ENCODE data around the gene H2AZ1.

DNA sequence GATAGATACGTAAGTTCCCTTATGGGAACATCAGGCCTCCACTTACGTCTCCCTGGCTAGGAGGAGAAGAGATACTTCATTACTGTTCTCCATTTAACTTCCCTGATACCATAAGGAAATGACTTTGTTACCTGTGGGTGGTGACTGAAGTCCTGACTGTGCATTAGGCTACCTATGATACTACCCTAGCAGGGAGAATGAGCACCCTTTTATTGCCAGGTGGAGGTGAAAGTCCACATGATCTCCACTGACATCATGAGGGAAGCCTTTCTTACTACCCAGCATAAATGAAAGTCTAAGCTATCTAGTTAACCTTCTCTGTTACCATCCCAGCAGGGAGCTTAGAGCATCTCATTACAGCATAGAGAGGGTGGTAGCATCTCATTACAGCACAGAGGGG, 31.4 kb downstream of the H2AZ1 start:
- TF ChIP-seq, protein P1, sequence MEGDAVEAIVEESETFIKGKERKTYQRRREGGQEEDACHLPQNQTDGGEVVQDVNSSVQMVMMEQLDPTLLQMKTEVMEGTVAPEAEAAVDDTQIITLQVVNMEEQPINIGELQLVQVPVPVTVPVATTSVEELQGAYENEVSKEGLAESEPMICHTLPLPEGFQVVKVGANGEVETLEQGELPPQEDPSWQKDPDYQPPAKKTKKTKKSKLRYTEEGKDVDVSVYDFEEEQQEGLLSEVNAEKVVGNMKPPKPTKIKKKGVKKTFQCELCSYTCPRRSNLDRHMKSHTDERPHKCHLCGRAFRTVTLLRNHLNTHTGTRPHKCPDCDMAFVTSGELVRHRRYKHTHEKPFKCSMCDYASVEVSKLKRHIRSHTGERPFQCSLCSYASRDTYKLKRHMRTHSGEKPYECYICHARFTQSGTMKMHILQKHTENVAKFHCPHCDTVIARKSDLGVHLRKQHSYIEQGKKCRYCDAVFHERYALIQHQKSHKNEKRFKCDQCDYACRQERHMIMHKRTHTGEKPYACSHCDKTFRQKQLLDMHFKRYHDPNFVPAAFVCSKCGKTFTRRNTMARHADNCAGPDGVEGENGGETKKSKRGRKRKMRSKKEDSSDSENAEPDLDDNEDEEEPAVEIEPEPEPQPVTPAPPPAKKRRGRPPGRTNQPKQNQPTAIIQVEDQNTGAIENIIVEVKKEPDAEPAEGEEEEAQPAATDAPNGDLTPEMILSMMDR (optimal IDR thresholded peaks at IDR 0.05 in 1 of 3, IDR thresholded peaks at IDR 0.05 in 1 of 3, conservative IDR thresholded peaks at IDR 0.05 in 1 of 3; ENCODE audit: extremely low read depth in 1 of 3, insufficient read depth in 2 of 3, low read length in 3 of 3), result no peak
- TF ChIP-seq EZH2 (IDR thresholded peaks at IDR 0.05; ENCODE audit: low read length), result no peak

Measured in keratinocyte (primary cell).